GM19099 (cell line): ENCODE data around the gene ARL2.

Source experiments
- POLR2A ChIP-seq: IDR thresholded peaks from 3 replicates; pipeline ENCODE4 v1.6.1; 2011; ENCODE audit warnings: low read depth; ENCODE audit not compliant: insufficient read length; ENCODE audit errors: extremely low read depth

The ARL2 gene

GRCh38 chr11:65058419-65059054 is 44.6 kb downstream of the ARL2 start, which contains the start of gene NAALADL1:
Gene NAALADL1 (minus strand): TSS chr11:65058553. CDS start chr11:65058521, 32 bp downstream.
- TF ChIP-seq POLR2A = no peak

GRCh38 chr11:65059523-65059922 is 45.6 kb downstream of the ARL2 start:
- TF ChIP-seq POLR2A = no peak

GRCh38 chr11:65059959-65060824 is 46.2 kb downstream of the ARL2 start:
- no peak for TF ChIP-seq POLR2A

GRCh38 chr11:65060913-65061408 is 47.0 kb downstream of the ARL2 start:
- TF ChIP-seq POLR2A = no peak

- TF ChIP-seq POLR2A = no peak
These were observed 49.6 kb downstream of the ARL2 start for GRCh38 chr11:65063532-65063931.

GRCh38 chr11:65064847-65065240 is 50.9 kb downstream of the ARL2 start:
- no peak for TF ChIP-seq POLR2A

GRCh38 chr11:65065851-65066250 is 51.9 kb downstream of the ARL2 start:
- no peak for TF ChIP-seq POLR2A

GRCh38 chr11:65066315-65066714 is 52.4 kb downstream of the ARL2 start:
- TF ChIP-seq POLR2A = no peak

GRCh38 chr11:65066805-65067291 is 52.9 kb downstream of the ARL2 start:
- TF ChIP-seq POLR2A = no peak

- TF ChIP-seq POLR2A = no peak
These were observed 53.5 kb downstream of the ARL2 start for GRCh38 chr11:65067446-65067845.

- TF ChIP-seq POLR2A = no peak
These were observed 55.3 kb downstream of the ARL2 start for GRCh38 chr11:65069217-65069616.
